Occipital lobe (tissue), 2 donors: ENCODE data around the gene SIPA1L3. TPM values are rescaled to one million over a fixed set of nuclear protein-coding genes. Genes with fewer than 3 reads are reported as not detected.
"Not testable (repeated sequence)": the region's sequence is repeated elsewhere in the genome, so short reads cannot be mapped to it uniquely, and the experiment has no call there.

Experiments used
- DNase-seq: peaks from one replicate; lab custom pipeline; 2025; lab: John Stamatoyannopoulos, UW
- total RNA-seq: library from RNA; depleted of rRNA; stranded (reverse); fragments of >200 nt; gene quantifications from one replicate; pipeline ENCODE4 v1.2.3, GENCODE V29; 2014

SIPA1L3 gene
- total RNA-seq, 1 donor from 2014 or later: 8.6 TPM

DNA sequence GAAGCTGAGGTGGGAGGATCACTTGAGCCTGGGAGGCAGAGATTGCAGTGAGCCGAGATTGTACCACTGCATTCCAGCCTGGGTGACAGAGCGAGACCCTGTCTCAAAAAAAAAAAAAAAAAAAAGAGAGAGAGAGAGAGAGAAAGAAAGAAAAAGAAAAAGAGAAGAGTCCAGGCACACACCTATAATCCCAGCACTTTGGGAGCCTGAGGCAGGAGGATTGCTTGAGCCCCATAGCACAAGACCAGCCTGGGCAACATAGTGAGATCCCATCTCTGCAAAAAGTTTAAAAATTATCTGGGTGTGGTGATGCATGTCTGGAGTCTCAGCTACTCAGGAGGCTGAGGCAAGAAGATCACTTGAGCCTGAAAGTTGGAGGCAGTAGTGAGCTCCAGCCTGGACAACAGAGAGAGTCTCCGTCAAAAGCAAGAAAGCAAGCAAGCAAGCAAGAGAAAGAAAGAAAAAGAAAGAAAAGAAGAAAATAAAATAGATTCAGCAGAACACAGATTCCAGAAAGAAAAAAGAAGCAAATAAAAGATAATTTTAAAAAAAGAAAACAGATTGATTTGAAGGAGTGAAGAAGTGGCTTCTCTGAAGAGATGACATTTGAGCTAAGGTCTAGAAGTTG lies 323.6 kb downstream of the SIPA1L3 start:
- DNase-seq: not testable (repeated sequence)

DNA sequence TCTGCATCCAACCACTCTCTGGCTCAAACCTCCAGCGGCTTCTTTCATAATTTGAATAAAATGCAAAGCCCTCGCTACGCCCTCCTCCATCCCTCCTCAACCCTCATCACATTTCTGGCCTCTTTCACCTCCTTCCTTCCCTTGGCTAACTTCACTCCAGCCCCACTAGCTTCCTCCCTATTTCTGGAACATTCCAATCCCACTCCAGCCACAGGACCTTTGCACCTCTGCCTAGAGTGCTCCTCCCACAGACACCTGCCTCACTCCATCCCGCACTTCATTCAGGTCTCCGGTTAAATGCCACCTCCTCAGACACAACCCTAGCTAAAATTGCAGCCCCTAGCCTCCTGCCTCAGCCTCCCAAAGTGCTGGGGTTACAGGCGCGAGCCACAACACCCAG lies 324.9 kb downstream of the SIPA1L3 start:
- no peak for DNase-seq

DNA sequence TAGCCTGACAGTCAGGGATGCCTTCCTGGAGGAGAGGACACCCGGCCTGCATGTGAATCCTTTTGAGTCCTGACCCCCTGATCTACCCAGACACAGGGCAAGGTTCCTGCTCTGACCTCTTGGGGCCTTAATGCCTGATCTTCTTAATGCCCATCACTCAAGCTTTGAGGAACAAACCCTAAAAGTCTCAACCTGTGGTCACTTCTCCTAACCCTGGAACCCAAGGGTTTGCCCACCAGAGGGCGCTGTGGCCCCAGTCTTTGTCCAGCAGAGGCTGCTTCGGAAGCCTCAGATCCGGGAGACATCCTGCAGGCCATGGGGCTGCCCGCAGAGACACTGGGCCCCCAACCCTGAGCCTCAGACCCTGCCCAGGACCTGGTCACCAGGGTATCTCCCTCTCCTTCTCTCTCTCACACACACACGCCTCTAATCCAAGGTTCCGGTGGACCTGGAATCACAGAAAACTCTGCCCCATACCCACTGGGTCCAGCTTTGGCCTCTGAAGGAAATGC lies 326.8 kb downstream of the SIPA1L3 start:
- peak; percentile 59 for DNase-seq

DNA sequence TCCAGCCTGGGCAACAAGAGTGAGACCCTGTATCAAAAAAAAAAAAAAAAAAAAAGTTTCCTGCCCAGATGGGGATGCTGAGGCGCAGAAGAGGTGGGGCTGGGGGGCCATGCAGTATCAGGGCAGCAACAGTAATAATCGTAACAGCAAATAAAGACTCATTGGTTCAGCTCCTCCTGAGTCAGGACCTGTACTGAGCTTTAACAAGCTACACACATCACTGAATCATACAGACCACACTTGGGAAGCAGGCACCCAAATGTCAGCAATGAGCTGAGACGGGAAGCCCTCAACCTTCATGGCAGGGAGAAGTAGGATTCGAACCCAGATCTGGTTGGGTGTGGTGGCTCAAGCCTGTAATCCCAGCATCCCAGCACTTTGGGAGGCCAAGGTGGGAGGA lies 327.6 kb downstream of the SIPA1L3 start:
- DNase-seq: no peak

DNA sequence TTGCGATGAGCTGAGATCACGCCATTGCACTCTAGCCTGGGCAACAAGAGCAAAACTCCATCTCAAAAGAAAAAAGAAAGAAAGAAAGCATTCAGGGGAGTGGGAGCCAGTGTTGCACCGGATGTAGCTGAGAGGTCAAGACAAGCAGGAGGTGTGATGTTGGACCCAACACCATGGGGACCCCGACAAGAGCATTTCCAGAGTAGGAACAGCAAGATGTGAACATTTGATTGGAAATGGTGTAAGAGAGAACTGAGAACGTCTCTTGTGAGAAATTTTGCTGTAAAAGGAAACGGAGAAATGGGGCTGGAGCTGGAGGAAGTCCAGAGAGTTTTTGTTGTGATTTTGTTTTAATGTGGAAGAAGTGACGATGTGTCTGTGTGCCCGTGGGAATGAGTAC lies 332.8 kb downstream of the SIPA1L3 start:
- DNase-seq: no peak

DNA sequence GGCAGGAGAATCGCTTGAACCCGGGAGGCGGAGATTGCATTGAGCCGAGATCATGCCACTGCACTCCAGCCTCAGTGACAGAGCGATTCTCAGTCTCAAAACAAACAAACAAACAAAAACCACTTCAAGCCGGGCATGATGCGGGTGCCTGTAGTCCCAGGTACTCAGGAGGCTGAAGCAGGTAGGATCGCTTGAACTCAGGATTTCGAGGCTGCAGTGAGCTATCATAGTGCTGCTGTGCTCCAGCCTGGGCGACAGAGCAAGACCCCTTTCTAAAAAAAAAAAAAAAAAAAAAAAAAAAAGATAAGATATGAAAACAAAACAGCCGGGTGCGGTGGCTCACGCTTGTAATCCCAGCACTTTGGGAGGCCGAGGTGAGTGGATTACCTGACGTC lies 336.3 kb downstream of the SIPA1L3 start:
- DNase-seq: no peak

DNA sequence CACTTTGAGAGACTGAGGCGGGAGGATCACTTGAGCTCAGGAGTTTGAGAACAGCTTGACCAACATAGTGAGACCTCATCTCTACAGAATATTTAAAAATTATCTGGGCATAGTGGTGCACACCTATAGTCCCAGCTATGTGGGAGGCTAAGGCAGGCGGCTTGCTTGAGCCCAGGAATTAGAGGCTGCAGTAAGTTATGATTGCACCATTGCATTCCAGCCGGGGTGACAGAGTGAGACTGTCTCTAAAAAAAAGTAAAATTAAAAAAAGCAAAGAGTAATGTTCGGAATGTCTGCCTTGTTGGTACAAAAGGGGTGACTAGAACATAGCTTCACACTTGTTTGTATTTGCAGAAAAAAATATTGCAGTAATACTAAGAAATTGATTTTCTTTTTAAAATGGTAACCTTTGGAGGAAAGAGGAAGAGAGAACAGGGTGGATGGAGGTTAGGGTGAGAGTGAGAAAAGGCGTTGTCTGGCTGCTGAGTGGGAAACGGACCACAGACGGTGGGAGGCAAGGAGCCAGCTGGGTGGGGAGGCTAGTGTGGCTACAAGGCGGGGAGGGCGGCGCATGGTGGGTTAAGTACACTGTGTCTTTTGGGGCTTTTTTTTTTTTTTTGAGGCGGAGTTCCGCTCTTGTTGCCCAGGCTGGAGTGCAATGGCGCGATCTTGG lies 339.0 kb downstream of the SIPA1L3 start:
- DNase-seq: no peak

DNA sequence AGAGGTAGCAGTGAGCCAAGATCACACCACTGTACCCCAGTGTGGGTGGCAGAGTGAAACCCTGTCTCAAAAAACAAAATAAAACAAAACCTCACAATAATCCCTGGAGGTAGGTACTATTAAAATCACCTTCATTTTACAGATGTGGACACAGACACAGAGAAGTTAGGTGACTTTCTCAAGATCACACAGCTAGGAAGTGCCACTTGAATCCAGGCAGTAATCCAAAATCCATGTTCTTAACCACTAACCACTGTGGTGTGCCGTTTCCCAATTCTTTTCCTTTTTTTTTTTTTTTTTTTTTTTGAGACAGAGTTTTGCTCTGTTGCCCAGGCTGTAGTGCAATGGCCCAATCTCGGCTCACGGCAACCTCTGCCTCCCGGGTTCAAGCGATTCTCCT lies 340.1 kb downstream of the SIPA1L3 start:
- no peak for DNase-seq

DNA sequence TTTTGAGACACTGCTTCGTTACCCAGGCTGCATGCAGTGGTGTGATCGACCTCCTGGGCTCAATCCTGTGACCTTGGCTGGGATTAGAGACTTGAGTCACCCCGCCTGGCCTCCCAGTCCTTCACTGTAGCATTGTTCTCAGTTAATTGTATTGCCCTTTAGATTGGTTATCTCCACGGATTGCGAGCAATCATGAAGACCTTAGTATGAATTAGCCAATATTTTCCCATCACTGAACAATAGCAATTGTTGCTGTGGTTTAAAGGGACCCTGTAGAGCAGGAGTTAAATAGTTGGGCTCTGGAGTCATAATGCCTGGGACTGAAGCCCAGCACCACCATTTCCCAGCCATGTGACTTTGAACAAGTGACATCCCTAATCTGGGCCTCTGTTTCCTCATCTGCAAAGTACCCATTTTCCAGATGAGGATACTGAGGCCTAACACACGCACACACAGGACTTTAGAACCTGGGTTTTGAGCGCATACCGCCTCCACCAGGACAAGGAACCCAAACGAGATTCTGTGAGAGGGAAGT lies 340.8 kb downstream of the SIPA1L3 start:
- no peak for DNase-seq

DNA sequence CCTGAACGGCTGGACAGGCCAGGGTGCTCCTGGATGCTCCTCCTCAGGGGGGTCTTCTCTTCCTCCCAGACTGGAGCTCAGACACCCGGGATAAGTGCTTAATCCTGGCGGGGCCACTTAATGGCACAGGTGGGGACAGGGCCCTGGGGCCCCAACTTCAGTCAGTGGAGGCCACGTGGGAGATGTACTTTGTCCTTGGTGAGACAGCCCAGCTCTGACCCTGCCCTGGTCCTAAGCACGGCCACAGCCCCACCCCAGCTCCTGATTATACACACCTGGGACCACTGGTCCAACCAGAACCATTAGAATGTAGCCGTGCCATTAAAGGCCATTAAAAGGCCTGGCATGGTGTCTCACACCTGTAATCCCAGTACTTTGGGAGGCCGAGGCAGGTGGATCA lies 341.4 kb downstream of the SIPA1L3 start:
- DNase-seq: no peak

DNA sequence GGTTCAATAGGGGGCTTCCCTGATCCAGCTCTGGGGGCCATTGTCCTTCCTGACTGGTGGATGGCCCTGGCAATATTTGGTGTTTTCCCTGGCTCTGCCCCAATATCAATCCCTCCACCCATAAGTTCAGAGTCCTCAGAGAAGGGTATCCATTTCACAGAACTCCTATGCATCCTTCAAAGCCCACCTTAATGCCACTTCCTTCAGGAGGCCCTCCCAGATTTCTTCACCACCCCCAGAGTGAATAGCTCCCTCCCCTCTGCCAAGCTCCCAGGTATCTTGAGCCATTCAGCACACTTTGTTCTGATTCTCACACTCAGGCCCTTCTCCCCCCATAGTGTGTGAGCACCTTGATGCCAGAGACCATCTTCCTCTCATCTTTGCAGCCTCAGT lies 343.4 kb downstream of the SIPA1L3 start:
- DNase-seq: no peak

DNA sequence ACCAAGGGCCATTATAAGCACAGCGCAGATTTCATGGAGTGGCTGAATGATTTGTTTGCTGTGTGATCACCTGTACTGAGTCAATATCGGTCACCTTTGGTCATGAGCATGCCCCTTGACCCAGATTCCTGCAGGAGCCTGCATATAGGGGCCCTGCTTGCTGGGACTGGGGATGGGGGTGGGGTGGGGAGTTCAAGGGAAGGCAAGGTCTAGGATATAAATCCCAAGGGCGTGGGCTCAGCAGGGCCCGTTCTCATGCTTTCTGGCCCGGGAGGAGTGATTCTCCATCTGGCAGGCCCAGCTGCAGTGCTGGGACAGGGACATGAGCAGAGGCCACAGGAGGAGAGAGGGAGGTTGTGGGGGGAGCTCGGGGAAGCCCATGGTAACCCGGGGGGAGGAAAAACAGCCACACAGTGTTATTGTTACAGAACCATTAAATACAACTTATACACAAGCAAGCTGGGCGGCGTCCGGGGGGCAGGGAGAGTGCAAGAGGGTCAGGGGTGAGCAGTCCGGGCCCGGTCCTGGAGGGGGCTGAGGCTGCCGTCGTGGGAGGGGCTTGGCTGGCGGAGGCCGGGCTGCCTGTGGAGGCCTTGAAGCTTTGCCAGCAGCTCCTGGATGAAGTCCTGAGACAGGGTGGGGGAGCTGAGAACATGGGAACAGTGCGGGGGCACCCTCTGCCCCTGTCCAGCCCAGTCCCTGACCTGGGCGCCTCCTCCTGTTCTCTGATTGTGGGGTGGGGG lies 344.0 kb downstream of the SIPA1L3 start:
- DNase-seq: peak; percentile 40

DNA sequence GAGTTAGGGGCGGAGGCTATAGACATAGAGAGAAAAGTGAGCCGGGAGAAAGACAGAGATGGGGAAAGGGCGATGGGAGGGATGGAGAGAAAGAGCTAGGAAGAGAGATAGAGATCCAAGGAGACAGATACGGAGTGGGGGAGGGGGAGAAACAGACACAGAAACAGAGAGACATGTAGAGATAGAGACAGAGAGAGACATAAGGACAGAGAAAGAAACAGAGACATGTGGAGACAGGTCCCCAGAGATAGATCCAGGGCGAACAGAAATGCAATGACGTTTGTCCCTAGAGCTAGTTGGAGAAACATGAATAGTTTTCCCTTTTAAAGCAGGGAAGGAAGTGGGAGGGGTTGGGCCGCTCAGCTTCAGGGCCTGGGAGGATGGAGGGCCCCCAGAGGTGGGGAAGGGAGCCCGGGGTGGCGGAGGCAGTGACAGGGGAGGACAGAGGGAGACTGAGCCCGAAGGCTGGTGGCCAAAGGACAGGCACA lies 344.6 kb downstream of the SIPA1L3 start:
- no peak for DNase-seq

DNA sequence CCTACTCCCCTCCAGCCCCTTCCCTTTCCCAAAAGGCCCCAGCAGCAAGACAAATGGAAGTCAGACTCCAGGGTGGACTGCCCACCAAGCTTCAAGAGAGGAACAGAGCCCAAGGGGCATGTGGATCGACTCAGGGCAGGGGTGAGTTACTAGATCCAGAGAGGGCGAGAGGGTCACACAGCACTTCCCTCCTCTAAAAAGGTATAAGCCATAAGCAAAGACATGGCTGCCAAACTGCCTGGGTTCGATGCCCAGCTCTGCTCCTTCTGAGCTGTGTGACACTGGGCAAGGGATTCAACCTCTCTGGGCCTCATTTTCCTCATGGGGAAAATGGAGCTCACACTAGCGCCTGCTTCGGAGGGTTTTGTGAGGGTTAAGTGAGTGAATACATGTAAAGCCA lies 345.4 kb downstream of the SIPA1L3 start:
- no peak for DNase-seq

DNA sequence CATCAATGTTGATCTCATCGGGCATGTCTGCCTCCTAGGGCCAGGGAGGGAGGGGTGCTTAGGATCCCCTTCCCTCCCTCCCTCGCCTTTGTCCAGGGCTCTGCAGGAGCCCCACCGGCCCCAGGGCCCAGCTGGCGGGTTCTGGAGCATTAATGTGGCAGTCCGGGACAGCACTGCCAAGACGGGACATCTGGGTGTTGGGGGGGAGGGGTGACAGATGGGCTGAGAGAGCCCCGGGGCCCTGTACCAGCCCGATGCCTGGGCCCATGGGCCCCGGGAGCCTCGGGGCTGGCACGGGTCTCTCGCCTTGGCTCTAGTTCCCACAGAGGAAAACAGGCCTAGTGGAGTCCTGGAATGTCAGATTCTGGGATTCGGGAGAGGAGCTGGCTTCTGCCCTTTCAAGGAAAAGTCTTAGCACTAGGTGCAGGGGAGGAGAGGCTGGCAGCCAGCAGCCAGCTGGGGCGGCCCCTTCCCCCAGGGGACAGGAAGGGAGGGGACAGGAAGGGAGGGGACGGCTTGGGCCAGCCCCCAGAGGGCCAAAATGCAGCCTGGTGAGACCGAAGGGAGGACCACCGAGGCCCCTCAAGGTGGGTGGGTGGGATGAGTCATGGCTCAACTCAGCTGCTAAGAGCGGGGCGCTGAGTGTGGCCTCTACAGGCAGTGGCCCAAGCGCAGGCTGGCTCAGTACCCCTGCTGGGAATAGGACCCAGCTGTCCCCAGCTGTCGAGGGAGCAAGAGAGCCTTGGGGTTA lies 346.1 kb downstream of the SIPA1L3 start:
- peak; percentile 86 for DNase-seq

DNA sequence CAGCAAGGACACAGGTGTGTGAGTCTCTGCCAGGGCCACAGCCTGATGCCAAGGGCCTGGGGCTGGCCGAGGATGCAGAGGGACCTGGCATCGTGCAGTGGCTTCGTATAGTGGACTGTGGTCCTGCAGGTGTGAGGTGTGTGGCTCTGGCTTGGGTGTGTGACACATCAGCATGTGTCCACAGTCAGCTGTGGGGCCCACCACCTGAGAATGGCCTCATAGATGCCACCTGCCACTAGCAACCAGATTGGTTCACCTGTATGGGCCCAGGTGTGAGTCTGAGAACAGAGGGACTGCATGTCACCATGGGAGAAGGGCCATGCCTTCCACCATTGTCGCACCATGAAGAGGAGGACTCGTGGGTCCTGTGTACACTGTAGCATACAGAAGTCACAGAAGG lies 346.8 kb downstream of the SIPA1L3 start:
- no peak for DNase-seq

DNA sequence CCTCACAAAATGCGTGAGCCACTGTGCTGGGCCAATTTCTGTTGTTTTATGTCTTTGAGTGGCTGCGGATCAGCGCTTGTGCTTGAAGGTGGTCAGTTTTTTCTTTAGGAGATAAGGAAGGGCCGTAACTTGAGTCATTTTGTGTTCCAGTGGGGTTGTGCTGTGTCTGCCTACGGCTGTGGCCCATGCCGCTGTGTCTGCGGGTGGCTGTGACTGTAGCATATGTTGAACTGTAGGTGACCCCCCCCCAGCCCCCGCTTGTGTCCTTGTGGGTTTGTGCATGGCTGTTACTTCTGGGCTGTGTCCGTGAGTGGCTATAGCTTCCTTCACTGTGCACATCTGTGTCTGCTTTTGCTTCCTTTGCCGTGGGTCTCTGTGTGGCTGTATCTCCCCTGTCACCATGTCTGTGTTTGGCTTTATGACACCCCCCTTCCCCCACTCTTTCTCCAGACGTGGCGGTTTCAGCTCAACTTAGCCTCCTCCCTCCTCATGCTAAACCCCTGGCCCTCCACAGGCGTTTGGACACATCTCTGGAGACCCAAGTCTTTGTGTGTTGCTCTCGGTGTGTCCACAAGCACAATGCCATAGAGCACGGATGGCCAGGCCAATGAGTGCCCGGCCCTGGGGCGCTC lies 348.5 kb downstream of the SIPA1L3 start:
- no peak for DNase-seq
